T-helper 9 cell (primary cell): Measurements from ENCODE around the gene LY6G6C.
"Not testable (repeated sequence)": the region's sequence is repeated elsewhere in the genome, so short reads cannot be mapped to it uniquely, and the experiment has no call there.

ENCODE experiments used
- DNase-seq: peaks from one replicate; pipeline ENCODE4 v3.0.0-alpha.2; 2020

The LY6G6C gene

GRCh38 chr6:31725502-31726350 lies 4.2 kb upstream of the LY6G6C start:
- no peak for DNase-seq

GRCh38 chr6:31723980-31724691 lies 2.6 kb upstream of the LY6G6C start:
- DNase-seq = no peak

- no peak for DNase-seq
Observed at GRCh38 chr6:31723245-31723979, 1.9 kb upstream of the LY6G6C start, which contains the start of gene MPIG6B. Gene MPIG6B, plus strand, starts transcription at chr6:31723373. Its CDS starts 11 bp downstream, at chr6:31723384.

- DNase-seq = no peak
Observed at GRCh38 chr6:31722173-31722572, 627 bp upstream of the LY6G6C start.

- DNase-seq = no peak
Observed at GRCh38 chr6:31720196-31720770, 1.3 kb downstream of the LY6G6C start.

GRCh38 chr6:31719001-31719400 lies 2.5 kb downstream of the LY6G6C start:
- DNase-seq = no peak

GRCh38 chr6:31718265-31718664 lies 3.3 kb downstream of the LY6G6C start:
- DNase-seq = no peak

- DNase-seq = no peak
Observed at GRCh38 chr6:31717499-31718222, 3.9 kb downstream of the LY6G6C start.

GRCh38 chr6:31715022-31715958 lies 6.3 kb downstream of the LY6G6C start, which contains the start of gene LY6G6D:
Gene LY6G6D, plus strand, starts transcription at chr6:31715348. Its CDS starts 8 bp downstream, at chr6:31715356.
- no peak for DNase-seq

GRCh38 chr6:31713991-31714684 lies 7.4 kb downstream of the LY6G6C start:
- no peak for DNase-seq

- no peak for DNase-seq
Observed at GRCh38 chr6:31713465-31713864, 8.1 kb downstream of the LY6G6C start.

- DNase-seq = no peak
Observed at GRCh38 chr6:31712296-31712695, 9.2 kb downstream of the LY6G6C start.

- DNase-seq = no peak
Observed at GRCh38 chr6:31711233-31711632, 10.3 kb downstream of the LY6G6C start.

- DNase-seq = no peak
Observed at GRCh38 chr6:31710523-31711219, 10.9 kb downstream of the LY6G6C start.

GRCh38 chr6:31709157-31709556 lies 12.4 kb downstream of the LY6G6C start:
- not testable (repeated sequence) for DNase-seq

- DNase-seq = no peak
Observed at GRCh38 chr6:31708224-31708623, 13.3 kb downstream of the LY6G6C start.

GRCh38 chr6:31707701-31708100 lies 13.8 kb downstream of the LY6G6C start:
- DNase-seq = no peak

GRCh38 chr6:31706599-31706998 lies 14.9 kb downstream of the LY6G6C start, which contains the start of gene LY6G6F:
Gene LY6G6F, plus strand, starts transcription at chr6:31706866. Its CDS starts 41 bp downstream, at chr6:31706907.
- no peak for DNase-seq

GRCh38 chr6:31705931-31706330 lies 15.6 kb downstream of the LY6G6C start:
- DNase-seq = no peak
